ENCODE measurements around the gene NAIF1. TPM values are rescaled to one million over a fixed set of nuclear protein-coding genes. Genes with fewer than 3 reads are reported as not detected.

NAIF1 gene
- total RNA-seq, 4 donors from 2014 or later, result 7.4 to 26.1 (median 11.8) TPM

DNA sequence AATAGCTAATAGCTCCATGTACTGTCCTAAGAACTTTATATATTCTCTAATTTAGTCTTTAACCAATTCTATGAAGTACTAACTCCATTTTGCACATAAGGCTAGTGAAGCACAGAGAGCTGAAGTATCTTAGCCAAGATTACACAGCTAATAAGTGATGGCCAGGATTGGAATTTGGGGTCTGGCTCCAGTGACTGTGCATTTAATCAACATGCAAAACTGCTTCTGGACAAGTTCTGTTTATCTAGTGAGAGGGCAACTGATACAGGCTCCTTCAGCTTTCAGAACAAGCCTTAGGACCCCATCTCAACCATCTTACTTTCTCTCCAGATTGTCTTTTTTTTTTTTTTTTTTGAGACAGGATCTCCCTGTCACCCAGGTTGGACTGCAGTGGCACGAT lies 22.2 kb upstream of the NAIF1 start:
- DNase-seq, result no peak
- Histone ChIP-seq H3K27ac (no peak overlapping the region), H3K9me3 (no peaks in the 10 kb centered on the region), H3K4me3 (no peak overlapping the region), H3K4me1 (peaks cover 0 to 46% (median 9%) of the 10 kb centered on the region in 4 donors), H3K27me3 (no peaks in the 10 kb centered on the region), H3K36me3 (no peaks in the 10 kb centered on the region)
- TF ChIP-seq, protein P1, sequence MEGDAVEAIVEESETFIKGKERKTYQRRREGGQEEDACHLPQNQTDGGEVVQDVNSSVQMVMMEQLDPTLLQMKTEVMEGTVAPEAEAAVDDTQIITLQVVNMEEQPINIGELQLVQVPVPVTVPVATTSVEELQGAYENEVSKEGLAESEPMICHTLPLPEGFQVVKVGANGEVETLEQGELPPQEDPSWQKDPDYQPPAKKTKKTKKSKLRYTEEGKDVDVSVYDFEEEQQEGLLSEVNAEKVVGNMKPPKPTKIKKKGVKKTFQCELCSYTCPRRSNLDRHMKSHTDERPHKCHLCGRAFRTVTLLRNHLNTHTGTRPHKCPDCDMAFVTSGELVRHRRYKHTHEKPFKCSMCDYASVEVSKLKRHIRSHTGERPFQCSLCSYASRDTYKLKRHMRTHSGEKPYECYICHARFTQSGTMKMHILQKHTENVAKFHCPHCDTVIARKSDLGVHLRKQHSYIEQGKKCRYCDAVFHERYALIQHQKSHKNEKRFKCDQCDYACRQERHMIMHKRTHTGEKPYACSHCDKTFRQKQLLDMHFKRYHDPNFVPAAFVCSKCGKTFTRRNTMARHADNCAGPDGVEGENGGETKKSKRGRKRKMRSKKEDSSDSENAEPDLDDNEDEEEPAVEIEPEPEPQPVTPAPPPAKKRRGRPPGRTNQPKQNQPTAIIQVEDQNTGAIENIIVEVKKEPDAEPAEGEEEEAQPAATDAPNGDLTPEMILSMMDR (IDR thresholded peaks at IDR 0.05), result no peak

GRCh38 chr9:128088253-128088945 lies 21.3 kb upstream of the NAIF1 start:
- no peak overlapping the region for H3K4me3 ChIP-seq
- no peak for DNase-seq
- H3K27me3 ChIP-seq, result no peaks in the 10 kb centered on the region
- H3K27ac ChIP-seq, result no peak overlapping the region
- H3K9me3 ChIP-seq, result no peaks in the 10 kb centered on the region
- no peak for TF ChIP-seq POLR2A (IDR thresholded peaks at IDR 0.05)
- TF ChIP-seq, protein P1 (IDR thresholded peaks at IDR 0.05), result no peak
- no peaks in the 10 kb centered on the region for H3K36me3 ChIP-seq
- peaks cover 0 to 37% (median under 1%) of the 10 kb centered on the region in 4 donors for H3K4me1 ChIP-seq

- Histone ChIP-seq H3K27ac (no peak overlapping the region), H3K36me3 (no peaks in the 10 kb centered on the region), H3K27me3 (no peaks in the 10 kb centered on the region), H3K4me3 (no peak overlapping the region), H3K9me3 (no peaks in the 10 kb centered on the region), H3K4me1 (peaks cover 0 to 30% (median 0%) of the 10 kb centered on the region in 4 donors)
- no peak for DNase-seq
- TF ChIP-seq, protein P1 (IDR thresholded peaks at IDR 0.05), result no peak
- no peak for TF ChIP-seq POLR2A (IDR thresholded peaks at IDR 0.05)
Observed at GRCh38 chr9:128087262-128087661, 20.1 kb upstream of the NAIF1 start.

GRCh38 chr9:128085943-128086342 lies 18.8 kb upstream of the NAIF1 start:
- H3K36me3 ChIP-seq, result no peaks in the 10 kb centered on the region
- no peaks in the 10 kb centered on the region for H3K27me3 ChIP-seq
- no peak for DNase-seq
- no peak overlapping the region for H3K4me3 ChIP-seq
- TF ChIP-seq, protein P1 (IDR thresholded peaks at IDR 0.05), result no peak
- TF ChIP-seq POLR2A (IDR thresholded peaks at IDR 0.05), result no peak
- peak overlapping the region in 2 of 4 donors; percentile 12 to 20 for H3K27ac ChIP-seq
- H3K9me3 ChIP-seq, result no peaks in the 10 kb centered on the region
- peaks cover 0 to 30% (median 0%) of the 10 kb centered on the region in 4 donors for H3K4me1 ChIP-seq

DNA sequence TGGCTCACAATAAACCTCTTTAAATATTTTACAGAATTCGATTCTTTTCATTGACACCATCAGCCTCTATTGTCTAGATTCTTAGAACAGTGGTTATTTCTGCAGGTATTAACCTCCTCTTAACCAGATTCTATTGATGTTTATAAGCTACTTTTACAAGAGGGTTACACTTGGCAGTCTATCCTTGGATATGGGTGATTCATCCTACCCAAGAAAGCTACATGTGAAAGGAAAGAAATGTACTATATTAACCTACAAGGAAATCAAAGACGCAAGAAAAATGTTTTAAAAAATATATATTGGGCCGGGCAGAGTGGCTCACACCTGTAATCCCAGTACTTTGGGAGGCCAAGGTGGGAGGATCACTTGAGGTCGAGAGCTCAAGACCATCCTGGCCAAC lies 17.6 kb upstream of the NAIF1 start:
- DNase-seq, result no peak
- no peak for TF ChIP-seq POLR2A (IDR thresholded peaks at IDR 0.05)
- TF ChIP-seq, protein P1 (IDR thresholded peaks at IDR 0.05), result no peak
- no peak overlapping the region for H3K4me3 ChIP-seq
- peaks cover 0 to 34% (median 0%) of the 10 kb centered on the region in 4 donors for H3K4me1 ChIP-seq
- H3K9me3 ChIP-seq, result no peaks in the 10 kb centered on the region
- H3K36me3 ChIP-seq, result no peaks in the 10 kb centered on the region
- no peak overlapping the region for H3K27ac ChIP-seq
- no peaks in the 10 kb centered on the region for H3K27me3 ChIP-seq
